Upper lobe of left lung (tissue), 4 donors: ENCODE data around the gene BPTF.

Experiments
- EP300 ChIP-seq, 4 donors: sonication (generic); formaldehyde crosslinking; IDR thresholded peaks; one replicate each; pipeline ENCODE4 v1.5.1; 2017; ENCODE audit warnings: antibody characterized with exemption in 4 of 4, control low read depth in 2 of 4
- POLR2A ChIP-seq, 4 donors: fragments of 450-650 bp; IDR thresholded peaks; one replicate each; pipeline ENCODE4 v1.5.1; 2016 to 2017; ENCODE audit warnings: antibody characterized with exemption in 4 of 4, mild to moderate bottlenecking in 2 of 4
- TF ChIP-seq, protein P1 (sequence below), 6 experiments: fragments of 450-650 bp in 4 of 6; fragments of 200-600 bp in 2 of 6; sonication (generic) in 2 of 6; IDR thresholded peaks; one replicate each; pipeline ENCODE4 v1.5.1; 2016 to 2019; ENCODE audit warnings: antibody characterized with exemption in 6 of 6

DNA sequence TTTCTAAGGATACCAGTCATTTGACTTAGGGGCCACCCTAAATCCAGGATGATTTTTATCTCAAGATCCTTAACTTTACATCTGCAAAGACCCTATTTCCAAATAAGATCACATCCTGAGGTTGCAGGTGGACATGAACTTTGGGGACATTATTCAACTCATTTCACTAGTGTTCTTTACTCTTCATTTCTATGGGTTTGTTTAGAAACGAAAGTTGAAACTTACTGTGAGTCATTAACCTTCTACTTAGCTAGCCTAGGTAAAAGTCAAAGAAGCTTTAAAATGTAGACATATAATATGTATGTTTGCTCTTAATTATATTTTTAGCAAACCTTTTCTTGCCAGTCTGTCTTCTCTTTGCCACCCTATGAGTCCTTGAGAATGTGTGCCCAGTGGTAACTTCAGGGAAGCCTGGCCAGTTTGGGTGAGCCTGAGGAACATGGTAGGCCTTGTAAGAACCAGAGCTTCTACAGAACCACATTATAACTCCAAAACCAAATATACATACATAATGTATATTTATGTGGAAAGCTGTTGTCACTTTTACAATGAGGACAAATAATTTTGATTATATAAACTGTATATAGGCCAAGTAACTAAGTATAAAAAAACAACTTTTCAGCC is 38.4 kb downstream of the BPTF start:
- TF ChIP-seq, protein P1, sequence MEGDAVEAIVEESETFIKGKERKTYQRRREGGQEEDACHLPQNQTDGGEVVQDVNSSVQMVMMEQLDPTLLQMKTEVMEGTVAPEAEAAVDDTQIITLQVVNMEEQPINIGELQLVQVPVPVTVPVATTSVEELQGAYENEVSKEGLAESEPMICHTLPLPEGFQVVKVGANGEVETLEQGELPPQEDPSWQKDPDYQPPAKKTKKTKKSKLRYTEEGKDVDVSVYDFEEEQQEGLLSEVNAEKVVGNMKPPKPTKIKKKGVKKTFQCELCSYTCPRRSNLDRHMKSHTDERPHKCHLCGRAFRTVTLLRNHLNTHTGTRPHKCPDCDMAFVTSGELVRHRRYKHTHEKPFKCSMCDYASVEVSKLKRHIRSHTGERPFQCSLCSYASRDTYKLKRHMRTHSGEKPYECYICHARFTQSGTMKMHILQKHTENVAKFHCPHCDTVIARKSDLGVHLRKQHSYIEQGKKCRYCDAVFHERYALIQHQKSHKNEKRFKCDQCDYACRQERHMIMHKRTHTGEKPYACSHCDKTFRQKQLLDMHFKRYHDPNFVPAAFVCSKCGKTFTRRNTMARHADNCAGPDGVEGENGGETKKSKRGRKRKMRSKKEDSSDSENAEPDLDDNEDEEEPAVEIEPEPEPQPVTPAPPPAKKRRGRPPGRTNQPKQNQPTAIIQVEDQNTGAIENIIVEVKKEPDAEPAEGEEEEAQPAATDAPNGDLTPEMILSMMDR (IDR thresholded peaks at IDR 0.05), result no peak
- TF ChIP-seq POLR2A (IDR thresholded peaks at IDR 0.05), result no peak
- no peak for TF ChIP-seq EP300 (IDR thresholded peaks at IDR 0.05)
